ENCODE data around the gene SIPA1. TPM values are rescaled to one million over a fixed set of nuclear protein-coding genes. Genes with fewer than 3 reads are reported as not detected.

Gene SIPA1
- total and polyA plus RNA-seq, 2 of the 13 experiments (the other 11 are each of a cell fraction or from before 2014, with no cell fraction given) = 5.8 to 7.7 TPM

GRCh38 chr11:65653229-65654225 lies 15.6 kb downstream of the SIPA1 start (continued):
- 0 out of 2 replicates have a peak, but pooled peaks have one; percentile 12 for TF ChIP-seq KAT8 (CRISPR knock-in tag; IDR thresholded peaks at IDR 0.05)
- TF ChIP-seq SMAD9 (CRISPR knock-in tag; IDR thresholded peaks at IDR 0.05) = no peak
- no peak for TF ChIP-seq MAFK (conservative IDR thresholded peaks at IDR 0.05 in 1 of 2, IDR thresholded peaks at IDR 0.05 in 1 of 2; ENCODE audit: low read length in 2 of 2)
- TF ChIP-seq MATR3 (CRISPR knock-in tag; IDR thresholded peaks at IDR 0.05) = no peak
- TF ChIP-seq ZFY (CRISPR knock-in tag; IDR thresholded peaks at IDR 0.05) = peak; percentile 2; the same call in 1 of the 2 replicates
- 0 out of 2 replicates have a peak, but pooled peaks have one; percentile 41 for TF ChIP-seq STAT6 (CRISPR knock-in tag; IDR thresholded peaks at IDR 0.05; ENCODE audit: borderline replicate concordance)
- TF ChIP-seq TFDP2 (CRISPR knock-in tag; IDR thresholded peaks at IDR 0.05) = no peak
- no peak for TF ChIP-seq ZNF652 (CRISPR knock-in tag; IDR thresholded peaks at IDR 0.05; ENCODE audit: borderline replicate concordance, low read depth)
- peak; percentile 75 for TF ChIP-seq ZNF501 (CRISPR knock-in tag; IDR thresholded peaks at IDR 0.05)
- no peak for TF ChIP-seq KLF13 (CRISPR knock-in tag; IDR thresholded peaks at IDR 0.05)
- TF ChIP-seq SPEN (CRISPR knock-in tag; IDR thresholded peaks at IDR 0.05; ENCODE audit: low read depth) = no peak
- peak; percentile 65 for TF ChIP-seq POLR2G (IDR thresholded peaks at IDR 0.05; ENCODE audit: low read depth, low read length)
- peak; percentile 37; the same call in 1 of the 3 replicates for TF ChIP-seq MXI1 (IDR thresholded peaks at IDR 0.05; ENCODE audit: borderline replicate concordance, low read depth, low read length)
- TF ChIP-seq HNF1B (CRISPR knock-in tag; IDR thresholded peaks at IDR 0.05) = peak; percentile 8; the same call in 1 of the 2 replicates
- TF ChIP-seq ZNF564 (CRISPR knock-in tag; IDR thresholded peaks at IDR 0.05) = 0 out of 2 replicates have a peak, but pooled peaks have one; percentile 59
- 0 out of 2 replicates have a peak, but pooled peaks have one; percentile 37 for TF ChIP-seq ZNF740 (CRISPR knock-in tag; IDR thresholded peaks at IDR 0.05)
- peak; percentile 39; the same call in 1 of the 2 replicates for TF ChIP-seq KDM5A (IDR thresholded peaks at IDR 0.05; ENCODE audit: borderline replicate concordance, low read length)
